Sciatic nerve (tissue), 2 donors: ENCODE results near the gene NFKBIZ. TPM values are rescaled to one million over a fixed set of nuclear protein-coding genes. Genes with fewer than 3 reads are reported as not detected.

Experiments used
- ATAC-seq: fragments of 200-7000 bp; cut with Tn5 transposase; one replicate; pipeline ENCODE4 v1.9.1; 2020; ENCODE audit warnings: mild to moderate bottlenecking, moderate library complexity
- DNase-seq: peaks from one replicate; pipeline ENCODE4 v3.0.0-alpha.2; 2020; ENCODE audit warnings: low spot score
- intact Hi-C: fragments of 100-400 bp; cut with DNase I; formaldehyde crosslinking; loops from one replicate; pipeline ENCODE4 v1.14.2; 2022
- total RNA-seq: library from RNA; stranded (reverse); fragmentation: NEBNext Ultra II Directional; extraction: Animal tissue kit (Norgen Biotek cat#: 25700); gene quantifications from one replicate; pipeline ENCODE4 v1.2.1, GENCODE V29; 2021
- donor health status: DM: no; HTN: no; CAD: no.
- donor health status: DM: no; HTN: no; CAD: no.

NFKBIZ gene
- total RNA-seq, 1 donor from 2014 or later, result 91.6 TPM

- intact Hi-C loops, result no loop called here
- ATAC-seq, result no peak
- DNase-seq, result no peak
Measured at GRCh38 chr3:101821503-101821902, 27.8 kb upstream of the NFKBIZ start.

DNA sequence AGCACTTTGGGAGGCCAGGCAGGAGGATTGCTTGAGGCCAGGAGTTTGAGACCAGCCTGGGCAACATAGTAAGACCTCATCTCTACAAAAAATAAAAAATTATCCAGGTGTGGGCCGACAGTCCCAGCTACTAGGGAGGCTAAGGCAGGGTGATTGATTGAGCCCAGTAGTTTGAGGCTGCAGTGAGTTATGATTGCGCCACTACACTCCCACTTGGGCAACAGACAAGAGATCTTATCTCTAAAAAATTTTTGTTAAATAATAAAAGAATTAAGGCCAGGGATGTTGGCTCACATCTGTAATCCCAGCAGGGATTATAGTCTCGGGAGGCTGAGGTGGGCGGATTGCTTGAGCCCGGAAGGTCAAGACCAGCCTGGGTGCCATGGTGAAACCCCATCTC, 25.8 kb upstream of the NFKBIZ start:
- no peak for ATAC-seq
- intact Hi-C loops, result no loop called here
- no peak for DNase-seq

DNA sequence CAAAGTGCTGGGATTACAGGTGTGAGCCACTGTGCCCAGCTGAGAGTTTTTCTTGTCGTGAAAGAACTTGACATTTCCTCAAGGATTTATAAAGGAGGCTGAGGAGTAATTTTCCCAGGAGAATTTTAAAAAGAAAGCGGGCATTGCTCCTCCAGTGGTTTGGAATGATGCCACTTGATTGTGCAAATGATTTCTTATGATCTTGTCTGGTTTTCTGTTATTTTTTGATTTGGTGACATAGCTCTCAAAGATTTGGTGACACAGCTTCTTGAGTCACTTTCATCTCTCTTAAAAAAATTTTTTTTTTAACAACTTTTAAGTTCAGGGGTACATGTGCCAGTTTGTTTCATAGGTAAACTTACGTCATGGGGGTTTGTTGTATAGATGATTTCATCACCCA, 24.6 kb upstream of the NFKBIZ start:
- intact Hi-C loops, result no loop called here
- ATAC-seq (no peak), DNase-seq (no peak)

GRCh38 chr3:101825904-101826445, 23.3 kb upstream of the NFKBIZ start:
- ATAC-seq (no peak), DNase-seq (no peak)
- intact Hi-C loops, result no loop called here

GRCh38 chr3:101827211-101828174, 21.8 kb upstream of the NFKBIZ start:
- peak; percentile 86 for DNase-seq
- peak; percentile 90 for ATAC-seq
- intact Hi-C loops, result no loop called here

DNA sequence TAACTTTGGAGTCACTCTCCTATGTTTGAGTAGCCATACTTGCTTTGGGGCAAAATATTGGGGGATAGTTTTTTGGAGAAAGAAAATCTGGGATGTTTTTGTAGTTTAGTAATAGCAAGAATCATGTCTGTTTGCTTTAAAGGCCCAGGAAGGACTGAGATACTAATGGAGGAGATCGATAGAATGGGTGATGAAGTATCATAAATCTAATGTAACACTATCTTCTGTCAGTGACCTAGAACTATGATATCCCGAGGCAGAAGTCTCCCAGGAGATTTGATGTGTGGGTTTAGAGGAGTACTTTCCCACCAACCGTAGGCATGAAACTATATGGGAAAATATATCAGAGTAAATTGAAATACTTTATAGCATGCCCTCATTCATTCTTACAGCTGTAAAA, 21.0 kb upstream of the NFKBIZ start:
- intact Hi-C loops, result no loop called here
- ATAC-seq (no peak), DNase-seq (no peak)

DNA sequence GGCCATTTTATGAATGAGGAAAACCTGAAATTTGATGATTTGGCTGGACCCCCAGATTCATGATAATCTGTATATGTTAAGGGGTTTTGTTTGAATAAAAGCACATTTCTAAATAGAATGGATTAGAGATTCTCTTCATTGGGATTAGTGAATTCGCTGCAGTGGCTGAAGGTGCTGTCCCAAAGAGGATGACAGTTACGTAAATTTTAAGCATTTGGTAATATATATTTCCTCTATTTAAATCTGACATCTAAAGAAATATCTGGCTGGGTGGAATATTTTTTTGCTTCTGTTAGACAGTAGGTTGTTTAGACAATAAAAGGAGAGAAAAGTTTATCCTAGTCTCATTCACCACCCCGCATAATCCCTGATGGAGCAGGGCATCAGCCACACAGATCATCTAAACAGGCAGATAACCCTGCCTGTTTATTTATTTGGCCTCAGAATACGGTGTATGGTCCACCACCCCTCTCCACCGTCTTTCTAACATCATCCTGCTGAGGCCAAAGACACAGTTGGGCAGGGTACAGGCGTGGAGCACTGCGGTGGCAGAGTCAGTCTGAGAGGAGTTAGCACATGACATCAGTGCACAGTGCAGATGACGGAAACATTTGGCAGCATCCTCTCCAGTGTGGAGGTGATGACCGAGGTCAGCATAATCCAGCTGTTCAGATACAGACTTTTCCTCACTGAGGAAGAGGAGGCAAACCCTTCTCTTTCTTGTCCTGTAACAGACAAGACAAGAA, 20.4 kb upstream of the NFKBIZ start:
- intact Hi-C loops, result no loop called here
- peak; percentile 77 for DNase-seq
- peak; percentile 95 for ATAC-seq

- DNase-seq, result no peak
- no peak for ATAC-seq
- intact Hi-C loops, result no loop called here
Measured at GRCh38 chr3:101829437-101829830, 19.9 kb upstream of the NFKBIZ start.

- ATAC-seq, result no peak
- intact Hi-C loops, result no loop called here
- DNase-seq, result no peak
Measured at GRCh38 chr3:101829874-101830273, 19.4 kb upstream of the NFKBIZ start.

DNA sequence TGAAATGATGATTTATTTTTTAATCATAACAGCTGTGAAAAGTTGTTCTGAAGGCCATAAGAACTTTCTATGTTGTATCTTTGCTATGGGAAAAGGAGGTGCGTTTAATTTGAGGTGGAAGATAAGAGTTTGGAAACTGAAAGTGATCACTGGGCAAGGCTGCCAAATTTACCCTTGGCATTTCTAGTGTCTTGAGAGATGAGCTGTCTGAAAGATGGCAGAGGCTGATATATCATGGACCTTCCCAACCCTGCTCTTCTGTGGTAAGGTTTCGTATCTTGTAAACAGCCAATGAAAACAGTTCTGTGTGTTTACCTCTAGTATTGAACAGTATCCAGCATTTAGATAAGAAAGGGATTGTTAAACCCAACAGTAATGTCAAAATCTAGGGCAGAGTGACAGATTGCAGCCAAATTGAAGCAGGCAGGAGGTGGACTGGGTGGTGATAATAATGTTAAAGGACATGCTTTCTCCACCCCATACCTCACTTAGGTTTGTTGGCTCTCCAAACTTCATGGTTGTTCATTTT, 15.8 kb upstream of the NFKBIZ start:
- intact Hi-C loops, result no loop called here
- DNase-seq, result no peak
- ATAC-seq, result no peak

GRCh38 chr3:101835676-101836075, 13.6 kb upstream of the NFKBIZ start:
- DNase-seq (no peak), ATAC-seq (no peak)
- intact Hi-C loops, result no loop called here

GRCh38 chr3:101836160-101836559, 13.2 kb upstream of the NFKBIZ start:
- no peak for DNase-seq
- ATAC-seq, result no peak
- intact Hi-C loops, result no loop called here

GRCh38 chr3:101836652-101837598, 12.4 kb upstream of the NFKBIZ start:
- intact Hi-C loops, result no loop called here
- ATAC-seq (no peak), DNase-seq (no peak)

DNA sequence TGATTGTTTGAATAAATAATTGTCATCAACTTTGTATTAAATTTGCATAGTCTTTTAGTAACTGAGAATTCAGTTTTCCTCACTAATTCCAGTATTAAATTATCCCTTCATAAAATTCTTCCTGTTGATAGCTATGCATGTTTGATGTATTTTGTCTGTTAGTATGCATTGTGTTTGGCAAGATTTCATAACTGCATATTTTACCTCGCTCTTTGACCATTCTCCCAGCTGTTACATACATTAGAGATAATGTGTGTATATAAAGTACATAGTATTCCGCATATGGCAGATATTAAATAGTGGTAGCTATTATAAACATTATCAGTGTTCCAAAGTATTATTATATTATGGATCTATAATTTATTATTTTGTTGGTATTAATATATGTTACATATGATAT, 10.6 kb upstream of the NFKBIZ start:
- no peak for ATAC-seq
- intact Hi-C loops, result no loop called here

GRCh38 chr3:101840066-101840465, 9.2 kb upstream of the NFKBIZ start:
- intact Hi-C loops, result loop anchor here (5.0 kb wide), 1 partner anchor 1863 kb away; no protein-coding TSS in a partner anchor
- no peak for ATAC-seq
- no peak for DNase-seq

More for the DNA sequence above, 10.6 kb upstream of the NFKBIZ start:
- no peak for DNase-seq

DNA sequence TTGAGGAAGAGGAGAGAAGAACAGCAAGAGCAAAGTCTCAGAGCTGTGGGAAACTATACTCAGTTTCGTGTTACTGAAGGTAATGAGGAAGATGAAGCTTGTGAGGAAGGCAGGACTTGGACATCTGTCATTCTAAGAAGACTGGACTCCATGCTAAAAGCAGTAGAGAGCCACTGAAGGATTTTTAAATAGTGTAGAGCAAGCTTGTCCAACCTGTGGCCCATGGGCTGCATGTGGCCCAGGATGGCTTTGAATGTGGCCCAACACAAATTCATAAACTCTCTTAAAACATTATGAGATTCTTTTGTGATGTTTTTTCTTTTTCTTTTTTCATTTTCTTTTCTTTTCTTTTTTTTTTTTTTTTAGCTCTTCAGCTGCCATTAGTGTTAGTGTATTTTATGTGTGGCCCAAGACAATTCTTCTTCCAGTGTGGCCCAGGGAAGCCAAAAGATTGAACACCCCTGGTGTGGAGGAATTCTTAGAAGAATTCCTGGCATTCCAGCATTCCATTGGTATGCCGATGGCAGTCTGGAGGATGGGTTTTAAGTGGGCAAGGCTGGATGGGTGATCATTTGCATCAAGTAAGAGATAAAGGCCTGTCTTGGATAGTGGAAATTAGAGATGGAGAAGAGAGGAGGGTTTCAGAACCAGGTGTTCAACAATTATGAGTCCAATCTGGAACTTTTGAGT, 6.9 kb upstream of the NFKBIZ start:
- intact Hi-C loops, result loop anchor here (5.0 kb wide), 1 partner anchor 1865 kb away; no protein-coding TSS in a partner anchor
- ATAC-seq (no peak), DNase-seq (no peak)

DNA sequence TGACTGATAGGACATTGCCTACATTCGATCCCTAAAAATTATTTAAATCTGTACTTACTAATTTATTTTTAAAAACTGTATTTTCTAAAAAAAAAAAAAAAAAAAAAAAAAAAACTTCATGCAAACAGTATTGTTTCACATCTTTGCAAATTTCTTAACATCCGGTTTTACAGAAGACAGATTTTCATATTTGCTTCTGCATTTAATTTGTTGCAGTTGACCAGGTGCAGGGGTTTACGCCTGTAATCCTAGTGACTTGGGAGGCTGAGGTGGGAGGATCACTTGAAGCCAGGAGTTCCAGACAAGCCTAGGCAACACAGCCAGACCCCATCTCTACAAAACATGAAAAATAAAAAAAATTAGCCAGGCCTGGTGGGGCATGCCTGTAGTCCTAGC, 6.4 kb upstream of the NFKBIZ start:
- DNase-seq, result no peak
- no peak for ATAC-seq
- intact Hi-C loops, result loop anchor here (5.0 kb wide), 1 partner anchor 1866 kb away; no protein-coding TSS in a partner anchor

DNA sequence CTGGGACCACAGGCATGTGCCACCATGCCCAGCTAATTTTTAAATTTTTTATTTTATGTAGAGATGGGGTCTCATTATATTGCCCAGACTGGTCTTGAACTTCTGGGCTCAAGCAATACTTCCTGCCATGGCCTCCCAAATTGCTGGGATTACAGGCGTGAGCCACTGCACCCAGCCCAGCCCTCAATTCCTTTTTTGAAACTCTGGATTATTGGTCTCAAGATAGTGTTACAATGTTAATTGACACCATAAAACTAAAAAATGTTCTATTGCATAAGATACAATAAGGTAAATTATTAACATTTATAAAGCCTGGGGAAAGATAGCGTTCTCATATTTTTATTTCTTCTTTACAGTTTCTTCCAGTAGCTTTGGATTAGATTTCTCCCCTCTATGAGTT, 3.9 kb upstream of the NFKBIZ start:
- intact Hi-C loops, result no loop called here
- DNase-seq, result no peak
- ATAC-seq, result no peak
